Coronary artery (tissue), 2 donors: Measurements from ENCODE around the gene PPARA.

Experiments used
- DNase-seq: peaks from one replicate; pipeline ENCODE4 v3.0.0-alpha.2; 2017; ENCODE audit warnings: low spot score
- H3K27ac ChIP-seq, 2 donors: fragments of 200-600 bp; sonication (generic); one replicate each; pipeline ENCODE4 v1.5.1; 2016 to 2019
- H3K4me3 ChIP-seq: fragments of 200-600 bp; sonication (generic); 2 replicates; pipeline ENCODE4 v1.5.1; 2016; ENCODE audit warnings: mild to moderate bottlenecking, moderate library complexity
- CTCF ChIP-seq: fragments of 200-600 bp; sonication (generic); IDR thresholded peaks from one replicate; pipeline ENCODE4 v1.5.1; 2019; ENCODE audit warnings: antibody characterized with exemption

Gene PPARA

GRCh38 chr22:46139895-46140350 is 10.4 kb upstream of the PPARA start:
- Histone ChIP-seq H3K27ac (peak overlapping the region; percentile 90 to 98), H3K4me3 (peak overlapping the region; percentile 52)
- DNase-seq, result peak; percentile 71
- TF ChIP-seq CTCF, result no peak

DNA sequence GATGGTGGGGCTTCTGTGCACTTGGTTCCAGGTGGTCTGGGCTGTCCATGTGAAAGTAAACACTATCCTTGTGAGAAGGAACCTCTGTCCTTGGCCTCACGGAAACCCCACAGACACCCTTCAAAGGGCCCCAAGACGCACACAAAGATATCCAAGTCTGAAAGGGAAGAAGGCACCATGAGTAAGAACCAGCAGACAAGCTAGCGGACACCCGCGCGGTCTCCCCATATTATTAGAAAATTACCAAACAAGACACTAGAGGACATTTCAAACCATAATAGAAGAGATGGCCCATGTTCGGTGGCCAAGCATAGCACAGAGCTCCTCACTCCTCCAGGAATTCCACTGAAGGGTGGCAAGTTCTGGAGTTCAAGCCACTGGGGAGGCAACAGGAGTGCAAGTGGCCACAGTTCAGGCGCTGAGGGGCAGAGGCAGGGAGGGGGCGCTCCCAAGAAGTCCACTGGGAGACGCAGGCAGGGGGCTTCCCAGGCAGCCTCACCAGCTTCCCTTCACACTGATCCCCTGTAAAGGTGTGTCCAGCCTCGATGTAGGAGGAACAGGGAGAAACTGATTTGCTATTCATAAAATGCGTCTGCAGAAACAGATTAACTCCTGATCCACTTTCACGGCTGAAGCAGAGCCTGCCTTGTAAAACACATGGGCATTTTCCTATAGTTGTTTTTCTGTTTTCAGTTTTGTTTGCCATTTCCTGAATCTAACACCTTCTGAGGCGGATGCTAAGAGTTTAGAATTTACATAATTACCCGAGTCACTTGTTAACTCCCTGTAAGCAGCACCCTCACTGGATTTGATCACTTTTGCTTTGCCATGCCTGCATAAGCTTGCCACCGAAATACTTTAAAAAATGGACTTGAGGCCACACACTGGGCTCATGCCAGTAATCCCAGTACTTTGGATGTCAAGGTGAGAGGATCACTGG is 9.1 kb upstream of the PPARA start:
- H3K4me3 ChIP-seq, result no peak overlapping the region
- DNase-seq, result no peak
- peak overlapping the region in 1 of 2 donors; percentile 98 for H3K27ac ChIP-seq
- no peak for TF ChIP-seq CTCF

DNA sequence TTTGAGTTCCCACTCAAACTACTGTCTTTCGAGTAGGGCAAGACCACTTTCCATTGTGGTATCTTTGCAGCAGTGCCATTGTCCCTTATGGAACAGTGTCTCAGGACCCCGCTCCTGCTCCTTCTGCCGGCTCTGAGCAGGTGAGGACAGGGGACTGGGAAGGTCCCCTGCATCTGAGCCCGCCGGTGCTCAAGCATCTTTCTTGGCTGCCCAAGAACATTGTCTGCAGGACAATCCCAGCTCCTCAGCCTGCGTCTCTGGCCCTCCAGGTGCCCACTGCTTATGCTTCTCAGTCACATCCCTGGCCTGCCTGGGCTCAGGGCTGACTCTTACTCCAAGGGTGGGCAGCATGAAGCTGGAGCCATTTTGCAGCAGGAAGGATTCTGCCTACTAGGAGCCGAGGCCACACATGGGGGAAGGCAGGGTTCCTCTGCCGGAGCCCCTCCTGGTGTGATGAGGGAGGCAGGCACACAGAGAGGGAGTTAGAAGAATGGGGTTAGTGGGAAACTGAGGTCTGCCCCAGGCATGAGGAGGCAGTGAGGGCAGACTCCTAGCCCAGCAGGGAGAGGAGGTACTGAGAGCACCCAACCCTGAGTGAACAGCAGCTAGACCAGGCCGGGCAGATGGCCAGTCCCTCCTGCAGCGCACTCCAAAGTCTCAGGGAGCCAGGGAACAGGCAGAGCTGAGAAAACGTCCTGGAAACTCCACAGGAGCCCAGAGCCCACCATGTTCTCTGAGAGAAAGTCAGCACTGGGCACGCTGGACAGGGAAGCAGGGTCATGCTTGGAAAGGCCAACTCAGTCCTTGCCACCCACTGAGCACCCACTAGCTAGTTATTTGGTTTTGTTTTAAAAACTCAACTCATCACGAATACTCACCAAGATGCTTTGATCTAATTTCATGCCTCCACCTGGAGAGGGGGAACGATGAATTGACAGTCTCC is 7.5 kb upstream of the PPARA start:
- no peak for TF ChIP-seq CTCF
- DNase-seq, result no peak
- Histone ChIP-seq H3K4me3 (no peak overlapping the region), H3K27ac (no peak overlapping the region)

GRCh38 chr22:46143491-46144147 is 6.7 kb upstream of the PPARA start:
- TF ChIP-seq CTCF, result no peak
- no peak overlapping the region for H3K4me3 ChIP-seq
- DNase-seq, result no peak
- no peak overlapping the region for H3K27ac ChIP-seq

- H3K27ac ChIP-seq, result no peak overlapping the region
- no peak for DNase-seq
- no peak for TF ChIP-seq CTCF
- H3K4me3 ChIP-seq, result no peak overlapping the region
Observed at GRCh38 chr22:46145361-46145851, 4.9 kb upstream of the PPARA start.

DNA sequence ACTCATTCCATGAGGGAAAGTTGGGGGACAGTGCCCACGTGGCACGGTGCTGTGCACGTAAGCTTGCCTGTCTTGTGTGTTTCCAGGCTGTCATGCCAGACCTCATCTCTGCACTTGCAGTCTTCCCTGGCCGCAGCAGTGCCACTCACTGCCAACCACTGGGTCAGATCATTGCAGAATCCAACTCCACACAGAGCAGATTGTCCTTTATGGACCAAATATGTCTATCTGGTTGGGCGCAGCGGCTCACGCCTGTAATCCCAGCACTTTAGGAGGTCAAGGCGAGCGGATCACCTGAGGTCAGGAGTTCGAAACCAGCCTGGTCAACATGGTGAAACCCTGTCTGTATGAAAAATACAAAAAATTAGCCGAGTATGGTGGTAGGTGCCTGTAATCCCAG is 4.4 kb upstream of the PPARA start:
- no peak for TF ChIP-seq CTCF
- Histone ChIP-seq H3K27ac (no peak overlapping the region), H3K4me3 (no peak overlapping the region)
- no peak for DNase-seq
